GM23338 (cell line): Measurements from ENCODE around the gene ABHD16A. TPM values are rescaled to one million over a fixed set of nuclear protein-coding genes. Genes with fewer than 3 reads are reported as not detected.

Experiments used
- microRNA-seq: library from miRNA; unstranded; fragments of <30 nt; microRNA quantifications from one replicate; pipeline ENCODE4, GENCODE V29; 2017
- polyA plus RNA-seq: library from polyadenylated mRNA; unstranded; fragments of >200 nt; fragmentation: Nextera tagmentation; extraction: Ambion mirVana; gene quantifications from 2 replicates; pipeline ENCODE4 v1.2.1, GENCODE V29; 2016
- small RNA-seq: library from RNA; depleted of rRNA; stranded (forward); fragments of <200 nt; gene quantifications from one replicate; pipeline ENCODE3, GENCODE V24; 2014; ENCODE audit warnings: low replicate concordance
- total RNA-seq: library from RNA; depleted of rRNA; stranded (reverse); fragments of >200 nt; shearing (Covaris generic); gene quantifications from 2 replicates; pipeline ENCODE4 v1.2.3, GENCODE V29; 2014; rRNA removed

ABHD16A gene
- total and polyA plus RNA-seq, 2 experiments from 2014 or later, result 26.9 to 37.0 TPM

Small RNAs within 50 kb of the gene (microRNA-seq; reads per million reads assigned to microRNA genes)
- gene MIR4646, result not detected

Small RNAs within 50 kb of the gene (small RNA-seq; reads per million reads assigned to genes)
- not detected for gene LY6G6D
- not detected for gene MIR4646
- gene RF00019, result not detected

Other genes with a start within 250 kb of the ABHD16A start
Only the 30 nearest of the 39 such genes appear.
- gene ATP6V1G2, start 156.7 kb downstream of the ABHD16A start, total RNA-seq, result 1.6 and 2.4 TPM in 2 replicates
- gene ATP6V1G2, start 156.7 kb downstream of the ABHD16A start, polyA plus RNA-seq, result 2.2 and 2.7 TPM in 2 replicates
- 10.1 and 12.3 TPM in 2 replicates for gene NFKBIL1, start 155.7 kb downstream of the ABHD16A start, total RNA-seq
- 8.4 and 9.6 TPM in 2 replicates for gene NFKBIL1, start 155.7 kb downstream of the ABHD16A start, polyA plus RNA-seq
- not detected in 2 replicates for gene LTA, start 131.0 kb downstream of the ABHD16A start, total RNA-seq
- not detected in 2 replicates for gene LTA, start 131.0 kb downstream of the ABHD16A start, polyA plus RNA-seq
- gene TNF, start 127.8 kb downstream of the ABHD16A start, total RNA-seq, result not detected in 2 replicates
- gene TNF, start 127.8 kb downstream of the ABHD16A start, polyA plus RNA-seq, result 0.11 TPM in 1 of 2 replicates, not detected in the other
- not detected in 2 replicates for gene LTB, start 120.9 kb downstream of the ABHD16A start, total RNA-seq
- 0.83 and 1.7 TPM in 2 replicates for gene LTB, start 120.9 kb downstream of the ABHD16A start, polyA plus RNA-seq
- not detected in 2 replicates for gene LST1, start 117.0 kb downstream of the ABHD16A start, total RNA-seq
- 0.37 TPM in 1 of 2 replicates, not detected in the other for gene LST1, start 117.0 kb downstream of the ABHD16A start, polyA plus RNA-seq
- gene NCR3, start 110.3 kb downstream of the ABHD16A start, total RNA-seq, result not detected in 2 replicates
- gene NCR3, start 110.3 kb downstream of the ABHD16A start, polyA plus RNA-seq, result not detected in 2 replicates
- gene AIF1, start 88.1 kb downstream of the ABHD16A start, total RNA-seq, result 6.2 and 13.3 TPM in 2 replicates
- gene AIF1, start 88.1 kb downstream of the ABHD16A start, polyA plus RNA-seq, result 33.7 and 36.2 TPM in 2 replicates
- 223 and 273 TPM in 2 replicates for gene PRRC2A, start 82.6 kb downstream of the ABHD16A start, total RNA-seq
- 213 and 238 TPM in 2 replicates for gene PRRC2A, start 82.6 kb downstream of the ABHD16A start, polyA plus RNA-seq
- 289 and 292 TPM in 2 replicates for gene BAG6, start 50.7 kb downstream of the ABHD16A start, total RNA-seq
- 169 and 183 TPM in 2 replicates for gene BAG6, start 50.7 kb downstream of the ABHD16A start, polyA plus RNA-seq
- 1.2 and 4.2 TPM in 2 replicates for gene APOM, start 47.4 kb downstream of the ABHD16A start, total RNA-seq
- gene APOM, start 47.4 kb downstream of the ABHD16A start, polyA plus RNA-seq, result 10.0 and 10.7 TPM in 2 replicates
- 12.8 and 15.0 TPM in 2 replicates for gene C6orf47, start 42.5 kb downstream of the ABHD16A start, total RNA-seq
- 9.4 TPM in 2 replicates for gene C6orf47, start 42.5 kb downstream of the ABHD16A start, polyA plus RNA-seq
- gene GPANK1, start 38.3 kb downstream of the ABHD16A start, total RNA-seq, result 24.6 and 27.1 TPM in 2 replicates
- gene GPANK1, start 38.3 kb downstream of the ABHD16A start, polyA plus RNA-seq, result 49.2 and 54.0 TPM in 2 replicates
- gene CSNK2B, start 37.2 kb downstream of the ABHD16A start, total RNA-seq, result 210 and 260 TPM in 2 replicates
- gene CSNK2B, start 37.2 kb downstream of the ABHD16A start, polyA plus RNA-seq, result 271 and 282 TPM in 2 replicates
- gene LY6G5B, start 33.3 kb downstream of the ABHD16A start, total RNA-seq, result 3.8 and 7.9 TPM in 2 replicates
- 8.4 and 8.5 TPM in 2 replicates for gene LY6G5B, start 33.3 kb downstream of the ABHD16A start, polyA plus RNA-seq
- 1.1 TPM in 1 of 2 replicates, not detected in the other for gene LY6G5C, start 22.3 kb downstream of the ABHD16A start, total RNA-seq
- 2.1 TPM in 2 replicates for gene LY6G5C, start 22.3 kb downstream of the ABHD16A start, polyA plus RNA-seq
- not detected in 2 replicates for gene LY6G6F, start 3.5 kb upstream of the ABHD16A start, total RNA-seq
- not detected in 2 replicates for gene LY6G6F, start 3.5 kb upstream of the ABHD16A start, polyA plus RNA-seq
- not detected in 2 replicates for gene LY6G6D, start 12.0 kb upstream of the ABHD16A start, total RNA-seq
- not detected in 2 replicates for gene LY6G6D, start 12.0 kb upstream of the ABHD16A start, polyA plus RNA-seq
- gene LY6G6C, start 18.4 kb upstream of the ABHD16A start, total RNA-seq, result not detected in 2 replicates
- gene LY6G6C, start 18.4 kb upstream of the ABHD16A start, polyA plus RNA-seq, result 0.23 TPM in 1 of 2 replicates, not detected in the other
- gene MPIG6B, start 20.0 kb upstream of the ABHD16A start, total RNA-seq, result not detected in 2 replicates
- 0.12 and 0.13 TPM in 2 replicates for gene MPIG6B, start 20.0 kb upstream of the ABHD16A start, polyA plus RNA-seq
- gene DDAH2, start 26.0 kb upstream of the ABHD16A start, total RNA-seq, result 58.7 and 62.2 TPM in 2 replicates
- 65.0 and 65.1 TPM in 2 replicates for gene DDAH2, start 26.0 kb upstream of the ABHD16A start, polyA plus RNA-seq
- gene CLIC1, start 33.2 kb upstream of the ABHD16A start, total RNA-seq, result 226 and 269 TPM in 2 replicates
- gene CLIC1, start 33.2 kb upstream of the ABHD16A start, polyA plus RNA-seq, result 269 and 296 TPM in 2 replicates
- 23.9 and 27.2 TPM in 2 replicates for gene MSH5, start 36.7 kb upstream of the ABHD16A start, total RNA-seq
- 12.1 and 12.8 TPM in 2 replicates for gene MSH5, start 36.7 kb upstream of the ABHD16A start, polyA plus RNA-seq
- gene SAPCD1, start 59.3 kb upstream of the ABHD16A start, total RNA-seq, result 3.9 TPM in 1 of 2 replicates, not detected in the other
- 4.5 and 5.0 TPM in 2 replicates for gene SAPCD1, start 59.3 kb upstream of the ABHD16A start, polyA plus RNA-seq
- 0.07 and 0.12 TPM in 2 replicates for gene VWA7, start 74.0 kb upstream of the ABHD16A start, total RNA-seq
- 0.36 and 0.75 TPM in 2 replicates for gene VWA7, start 74.0 kb upstream of the ABHD16A start, polyA plus RNA-seq
- gene VARS1, start 92.4 kb upstream of the ABHD16A start, total RNA-seq, result 137 and 153 TPM in 2 replicates
- 66.0 and 71.2 TPM in 2 replicates for gene VARS1, start 92.4 kb upstream of the ABHD16A start, polyA plus RNA-seq
- 93.5 and 106 TPM in 2 replicates for gene LSM2, start 103.6 kb upstream of the ABHD16A start, total RNA-seq
- 140 and 143 TPM in 2 replicates for gene LSM2, start 103.6 kb upstream of the ABHD16A start, polyA plus RNA-seq
- gene HSPA1L, start 112.0 kb upstream of the ABHD16A start, total RNA-seq, result 0.50 and 0.83 TPM in 2 replicates
- gene HSPA1L, start 112.0 kb upstream of the ABHD16A start, polyA plus RNA-seq, result 0.44 and 0.49 TPM in 2 replicates
- 57.1 and 58.3 TPM in 2 replicates for gene HSPA1A, start 112.2 kb upstream of the ABHD16A start, total RNA-seq
- gene HSPA1A, start 112.2 kb upstream of the ABHD16A start, polyA plus RNA-seq, result 36.1 and 39.1 TPM in 2 replicates
- gene HSPA1B, start 124.4 kb upstream of the ABHD16A start, total RNA-seq, result 102 and 113 TPM in 2 replicates
- gene HSPA1B, start 124.4 kb upstream of the ABHD16A start, polyA plus RNA-seq, result 25.9 and 31.7 TPM in 2 replicates